ENCODE data around the gene PRKAR2B.

DNA sequence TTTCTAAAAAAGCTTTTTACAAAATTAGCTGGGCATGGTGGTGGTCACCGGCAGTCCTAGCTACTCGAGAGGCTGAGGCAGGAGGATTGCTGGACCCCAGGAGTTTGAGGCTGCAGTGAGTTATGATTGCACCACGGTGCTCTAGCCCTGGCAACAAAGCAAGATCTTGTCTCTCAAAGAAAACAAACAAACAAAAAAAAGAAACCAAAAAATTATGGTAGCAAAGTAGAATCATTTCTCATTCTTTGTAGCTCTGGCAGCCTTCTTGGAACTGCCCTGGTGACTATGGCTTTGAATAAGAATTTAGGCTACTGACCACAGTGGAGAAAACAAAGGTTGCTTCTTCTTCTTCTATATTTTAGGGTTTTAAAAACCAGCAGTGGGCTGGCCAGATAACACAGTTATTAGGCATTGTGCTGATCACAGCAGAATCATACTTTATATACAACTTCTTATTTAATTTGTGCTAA is 41.9 kb upstream of the PRKAR2B start:
- TF ChIP-seq, protein P1, sequence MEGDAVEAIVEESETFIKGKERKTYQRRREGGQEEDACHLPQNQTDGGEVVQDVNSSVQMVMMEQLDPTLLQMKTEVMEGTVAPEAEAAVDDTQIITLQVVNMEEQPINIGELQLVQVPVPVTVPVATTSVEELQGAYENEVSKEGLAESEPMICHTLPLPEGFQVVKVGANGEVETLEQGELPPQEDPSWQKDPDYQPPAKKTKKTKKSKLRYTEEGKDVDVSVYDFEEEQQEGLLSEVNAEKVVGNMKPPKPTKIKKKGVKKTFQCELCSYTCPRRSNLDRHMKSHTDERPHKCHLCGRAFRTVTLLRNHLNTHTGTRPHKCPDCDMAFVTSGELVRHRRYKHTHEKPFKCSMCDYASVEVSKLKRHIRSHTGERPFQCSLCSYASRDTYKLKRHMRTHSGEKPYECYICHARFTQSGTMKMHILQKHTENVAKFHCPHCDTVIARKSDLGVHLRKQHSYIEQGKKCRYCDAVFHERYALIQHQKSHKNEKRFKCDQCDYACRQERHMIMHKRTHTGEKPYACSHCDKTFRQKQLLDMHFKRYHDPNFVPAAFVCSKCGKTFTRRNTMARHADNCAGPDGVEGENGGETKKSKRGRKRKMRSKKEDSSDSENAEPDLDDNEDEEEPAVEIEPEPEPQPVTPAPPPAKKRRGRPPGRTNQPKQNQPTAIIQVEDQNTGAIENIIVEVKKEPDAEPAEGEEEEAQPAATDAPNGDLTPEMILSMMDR (IDR thresholded peaks at IDR 0.05): no peak
- no peak for TF ChIP-seq EP300 (IDR thresholded peaks at IDR 0.05; ENCODE audit: low read depth)
- no peak for TF ChIP-seq POLR2A (IDR thresholded peaks at IDR 0.05)
- no peak for TF ChIP-seq POLR2AphosphoS5 (IDR thresholded peaks at IDR 0.05)

Measured in transverse colon (tissue), 4 donors.